Activated CD4-positive, alpha-beta T cell treated with anti-CD3 and anti-CD28 coated beads for 36 hours (primary cell): ENCODE results near the gene CAMKK1. TPM values are rescaled to one million over a fixed set of nuclear protein-coding genes. Genes with fewer than 3 reads are reported as not detected.

Experiments
- ATAC-seq: fragments of 200-7000 bp; cut with Tn5 transposase; one replicate; pipeline ENCODE4 v1.10.0; 2021; ENCODE audit warnings: mild to moderate bottlenecking, moderate library complexity
- CTCF ChIA-PET: fragments of 350-600 bp; sonication (Branson Sonifier 250); formaldehyde crosslinking; loops from one replicate; lab custom pipeline; 2021; ENCODE audit warnings: antibody characterized with exemption; lab: Charles Lee
- POLR2A ChIA-PET: fragments of 350-600 bp; sonication (Branson Sonifier 250); formaldehyde crosslinking; loops from one replicate; lab custom pipeline; 2021; ENCODE audit warnings: antibody characterized with exemption, inconsistent platforms; lab: Charles Lee
- DNase-seq: peaks from one replicate; pipeline ENCODE4 v3.0.0-alpha.2; 2020
- H3K27ac Mint-ChIP-seq: one replicate; pipeline ENCODE4 v1.8.0; 2021; ENCODE audit warnings: mixed read lengths
- H3K27me3 Mint-ChIP-seq: one replicate; pipeline ENCODE4 v1.8.0; 2021; ENCODE audit warnings: mixed read lengths
- H3K36me3 Mint-ChIP-seq: one replicate; pipeline ENCODE4 v1.8.0; 2021; ENCODE audit warnings: low read depth, mixed read lengths
- H3K4me1 Mint-ChIP-seq: one replicate; pipeline ENCODE4 v1.8.0; 2021; ENCODE audit warnings: mixed read lengths
- H3K4me3 Mint-ChIP-seq: one replicate; pipeline ENCODE4 v1.8.0; 2021; ENCODE audit warnings: mild to moderate bottlenecking, moderate library complexity, mixed read lengths
- H3K9me3 Mint-ChIP-seq: one replicate; pipeline ENCODE4 v1.8.0; 2021; ENCODE audit warnings: low read depth, mixed read lengths
- intact Hi-C, 2 experiments: fragments of 100-400 bp; cut with DNase I in 1 of 2; cut with micrococcal nuclease in 1 of 2; formaldehyde crosslinking; loops; one replicate each; pipeline versions ENCODE4 v1.14.2 to v1.15.1; 2022 to 2024; cut with DNase I, micrococcal nuclease
- total RNA-seq, 2 experiments: library from RNA; stranded (reverse); gene quantifications; one replicate each; pipeline ENCODE4 v1.2.3, GENCODE V29; 2021

CAMKK1 gene
- total RNA-seq, 2 experiments from 2014 or later = 4.5 to 5.4 TPM

- Mint-ChIP-seq H3K9me3 (no peaks in the 10 kb centered on the region), H3K4me1 (no peaks in the 10 kb centered on the region), H3K27me3 (no peaks in the 10 kb centered on the region), H3K36me3 (peaks cover 52% of the 10 kb centered on the region), H3K27ac (no peak overlapping the region), H3K4me3 (no peak overlapping the region)
- no peak for DNase-seq
- intact Hi-C loops = no loop called here
- ATAC-seq = no peak
- ChIA-PET POLR2A (no interaction called here), CTCF (interaction anchor here (0.5 to 3.5 kb wide), 2 partner anchors 81 to 227 kb away, joined by 3 to 25 read pairs; no protein-coding TSS in a partner anchor)
These were observed 74.1 kb downstream of the CAMKK1 start for GRCh38 chr17:3818786-3819185.

GRCh38 chr17:3817851-3818605 lies 74.8 kb downstream of the CAMKK1 start:
- ChIA-PET CTCF (interaction anchor here (0.5 to 3.5 kb wide), 4 partner anchors 80 to 228 kb away, joined by 3 to 25 read pairs (median 4); no protein-coding TSS in a partner anchor), POLR2A (no interaction called here)
- no peaks in the 10 kb centered on the region for H3K27me3 Mint-ChIP-seq
- intact Hi-C loops = no loop called here
- no peaks in the 10 kb centered on the region for H3K4me1 Mint-ChIP-seq
- peaks cover 53% of the 10 kb centered on the region for H3K36me3 Mint-ChIP-seq
- H3K4me3 Mint-ChIP-seq = no peak overlapping the region
- ATAC-seq (no peak), DNase-seq (no peak)
- no peaks in the 10 kb centered on the region for H3K9me3 Mint-ChIP-seq
- H3K27ac Mint-ChIP-seq = peak overlapping the region; percentile 26

- ChIA-PET POLR2A (no interaction called here), CTCF (interaction anchor here (0.7 to 3.5 kb wide), 3 partner anchors 12 to 82 kb away, joined by 3 to 25 read pairs (median 5); no protein-coding TSS in a partner anchor)
- DNase-seq = no peak
- Mint-ChIP-seq H3K4me1 (no peaks in the 10 kb centered on the region), H3K27me3 (no peaks in the 10 kb centered on the region), H3K36me3 (peaks cover 47% of the 10 kb centered on the region), H3K4me3 (no peak overlapping the region), H3K27ac (no peak overlapping the region), H3K9me3 (no peaks in the 10 kb centered on the region)
- intact Hi-C loops = no loop called here
- ATAC-seq = no peak
These were observed 76.9 kb downstream of the CAMKK1 start for GRCh38 chr17:3815925-3816324.

- Mint-ChIP-seq H3K36me3 (peaks cover 43% of the 10 kb centered on the region), H3K4me1 (peaks cover under 1% of the 10 kb centered on the region), H3K27ac (no peak overlapping the region), H3K4me3 (no peak overlapping the region), H3K27me3 (no peaks in the 10 kb centered on the region), H3K9me3 (no peaks in the 10 kb centered on the region)
- no peak for ATAC-seq
- intact Hi-C loops = no loop called here
- DNase-seq = no peak
- POLR2A ChIA-PET = interaction anchor here (0.6 kb wide), 1 partner anchor 43 kb away, joined by 3 read pairs; no protein-coding TSS in a partner anchor
- CTCF ChIA-PET = interaction anchor here (1.8 to 3.5 kb wide), 2 partner anchors 13 to 77 kb away, joined by 5 to 25 read pairs; no protein-coding TSS in a partner anchor
These were observed 77.7 kb downstream of the CAMKK1 start for GRCh38 chr17:3815122-3815521.

- Mint-ChIP-seq H3K4me1 (peaks cover 6% of the 10 kb centered on the region), H3K27me3 (no peaks in the 10 kb centered on the region), H3K27ac (no peak overlapping the region), H3K36me3 (peaks cover 46% of the 10 kb centered on the region), H3K9me3 (no peaks in the 10 kb centered on the region), H3K4me3 (no peak overlapping the region)
- intact Hi-C loops = no loop called here
- no peak for DNase-seq
- ChIA-PET CTCF (interaction anchor here (1.8 kb wide), 1 partner anchor 14 kb away, joined by 5 read pairs; no protein-coding TSS in a partner anchor), POLR2A (interaction anchor here (0.6 kb wide), 1 partner anchor 42 kb away, joined by 3 read pairs; no protein-coding TSS in a partner anchor)
- ATAC-seq = no peak
These were observed 78.5 kb downstream of the CAMKK1 start for GRCh38 chr17:3814361-3814760.

- ATAC-seq (no peak), DNase-seq (no peak)
- H3K4me3 Mint-ChIP-seq = no peak overlapping the region
- peaks cover 37% of the 10 kb centered on the region for H3K36me3 Mint-ChIP-seq
- POLR2A ChIA-PET = no interaction called here
- no peak overlapping the region for H3K27ac Mint-ChIP-seq
- CTCF ChIA-PET = no interaction called here
- intact Hi-C loops = no loop called here
- H3K27me3 Mint-ChIP-seq = no peaks in the 10 kb centered on the region
- peaks cover 17% of the 10 kb centered on the region for H3K4me1 Mint-ChIP-seq
- no peaks in the 10 kb centered on the region for H3K9me3 Mint-ChIP-seq
These were observed 79.7 kb downstream of the CAMKK1 start for GRCh38 chr17:3813171-3813570.

GRCh38 chr17:3812771-3813170 lies 80.1 kb downstream of the CAMKK1 start:
- intact Hi-C loops = no loop called here
- ChIA-PET POLR2A (no interaction called here), CTCF (interaction anchor here (1.9 kb wide), 1 partner anchor 75 kb away, joined by 9 read pairs; no protein-coding TSS in a partner anchor)
- Mint-ChIP-seq H3K27ac (no peak overlapping the region), H3K4me3 (no peak overlapping the region), H3K9me3 (no peaks in the 10 kb centered on the region), H3K36me3 (peaks cover 35% of the 10 kb centered on the region), H3K4me1 (peaks cover 18% of the 10 kb centered on the region), H3K27me3 (no peaks in the 10 kb centered on the region)
- DNase-seq (no peak), ATAC-seq (no peak)

- intact Hi-C loops = no loop called here
- Mint-ChIP-seq H3K36me3 (peaks cover 36% of the 10 kb centered on the region), H3K4me3 (no peak overlapping the region), H3K27ac (no peak overlapping the region), H3K27me3 (no peaks in the 10 kb centered on the region), H3K9me3 (no peaks in the 10 kb centered on the region), H3K4me1 (peaks cover 18% of the 10 kb centered on the region)
- no peak for ATAC-seq
- ChIA-PET POLR2A (no interaction called here), CTCF (interaction anchor here (1.9 to 4.9 kb wide), 2 partner anchors 15 to 74 kb away, joined by 9 to 27 read pairs; no protein-coding TSS in a partner anchor)
- no peak for DNase-seq
These were observed 80.6 kb downstream of the CAMKK1 start for GRCh38 chr17:3812284-3812683.

Other genes with a start within 250 kb of the CAMKK1 start
- 10 to 100 TPM; 12.0 to 14.6 TPM for gene TAX1BP3, start 224.5 kb downstream of the CAMKK1 start, total RNA-seq
- 10 to 100 TPM; 43.6 to 44.3 TPM for gene EMC6, start 224.2 kb downstream of the CAMKK1 start, total RNA-seq
- 10 to 100 TPM; 69.7 to 77.5 TPM for gene P2RX5, start 196.9 kb downstream of the CAMKK1 start, total RNA-seq
- 10 to 100 TPM; 21.0 to 25.2 TPM for gene HASPIN, start 169.2 kb downstream of the CAMKK1 start, total RNA-seq
- gene ITGAE, start 91.9 kb downstream of the CAMKK1 start, total RNA-seq = 10 to 100 TPM; 20.9 to 41.1 TPM
- 10 to 100 TPM; 35.9 to 44.6 TPM for gene NCBP3, start 46.8 kb downstream of the CAMKK1 start, total RNA-seq
- under 1 TPM; 0.72 to 0.89 TPM for gene P2RX1, start 23.4 kb upstream of the CAMKK1 start, total RNA-seq
- 10 to 100 TPM; 92.6 to 98.3 TPM for gene ATP2A3, start 71.4 kb upstream of the CAMKK1 start, total RNA-seq
- 10 to 100 TPM; 29.4 to 32.5 TPM for gene ZZEF1, start 250.0 kb upstream of the CAMKK1 start, total RNA-seq